Muscle layer of duodenum (tissue), 2 donors: Measurements from ENCODE around the gene MRPL19.

Source experiments
- H3K27ac ChIP-seq: one replicate; pipeline ENCODE4 v1.7.0; 2013; ENCODE audit warnings: mild to moderate bottlenecking, low read length
- H3K27me3 ChIP-seq: one replicate; pipeline ENCODE4 v1.7.0; 2013; ENCODE audit warnings: low read depth, mild to moderate bottlenecking, control low read depth, low read length
- H3K36me3 ChIP-seq, 2 donors: one replicate each; pipeline ENCODE4 v1.7.0; 2013; ENCODE audit warnings: low read length in 2 of 2, control low read depth in 1 of 2, mild to moderate bottlenecking in 1 of 2; ENCODE audit not compliant: insufficient read depth in 2 of 2, control insufficient read depth in 1 of 2
- H3K4me1 ChIP-seq, 2 donors: one replicate each; pipeline ENCODE4 v1.7.0; 2013; ENCODE audit warnings: low read length in 2 of 2, mild to moderate bottlenecking in 2 of 2, control low read depth in 1 of 2, moderate library complexity in 1 of 2; ENCODE audit not compliant: insufficient read depth in 2 of 2, control insufficient read depth in 1 of 2
- H3K4me3 ChIP-seq, 2 donors: one replicate each; pipeline ENCODE4 v1.7.0; 2013; ENCODE audit warnings: low read length in 2 of 2, low read depth in 1 of 2, mild to moderate bottlenecking in 1 of 2
- H3K9me3 ChIP-seq, 2 donors: one replicate each; pipeline ENCODE4 v1.7.0; 2013; ENCODE audit warnings: low read length in 2 of 2, control low read depth in 1 of 2, mild to moderate bottlenecking in 1 of 2; ENCODE audit not compliant: control insufficient read depth in 1 of 2
- donor health status: healthy.

The MRPL19 gene

DNA sequence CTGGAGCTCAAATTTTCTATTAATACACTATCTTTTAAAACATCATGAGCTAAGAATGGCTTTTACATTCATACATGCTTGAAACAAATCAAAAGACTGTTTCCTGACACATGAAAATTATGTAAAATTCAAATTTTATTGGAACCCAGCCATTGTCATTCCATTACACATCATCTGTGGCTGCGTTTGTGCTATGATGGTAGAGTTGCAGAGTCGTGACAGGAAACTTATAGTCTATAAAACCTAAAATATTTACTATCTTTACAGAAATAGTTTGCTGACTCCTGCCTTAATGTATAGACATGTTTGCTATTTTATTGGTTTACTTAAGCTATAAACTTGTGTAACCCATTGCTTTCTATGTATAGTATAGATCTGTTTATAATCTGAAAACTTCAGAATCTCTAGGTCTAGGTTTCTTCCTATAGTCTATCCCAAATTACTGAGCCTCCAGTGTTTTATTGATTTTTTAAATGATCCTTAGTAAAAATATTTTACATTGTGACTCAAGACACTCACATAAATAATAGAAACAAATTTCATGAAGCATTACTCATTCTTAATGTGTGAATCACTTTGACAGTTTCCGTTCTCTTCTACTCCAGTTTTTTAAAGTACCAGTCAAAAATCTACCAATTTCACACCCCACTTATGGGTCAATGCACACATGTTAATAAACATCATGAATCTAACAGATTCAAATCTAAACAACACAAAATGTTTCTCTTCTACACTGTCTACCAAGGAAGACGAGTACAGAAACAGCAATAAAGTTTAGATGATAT, 26.4 kb upstream of the MRPL19 start:
- H3K27me3 ChIP-seq: no peaks in the 10 kb centered on the region
- no peak overlapping the region for H3K27ac ChIP-seq
- no peak overlapping the region for H3K4me3 ChIP-seq
- H3K4me1 ChIP-seq: no peaks in the 10 kb centered on the region
- no peaks in the 10 kb centered on the region for H3K36me3 ChIP-seq
- H3K9me3 ChIP-seq: peaks cover 0 to 4% of the 10 kb centered on the region in 2 donors

DNA sequence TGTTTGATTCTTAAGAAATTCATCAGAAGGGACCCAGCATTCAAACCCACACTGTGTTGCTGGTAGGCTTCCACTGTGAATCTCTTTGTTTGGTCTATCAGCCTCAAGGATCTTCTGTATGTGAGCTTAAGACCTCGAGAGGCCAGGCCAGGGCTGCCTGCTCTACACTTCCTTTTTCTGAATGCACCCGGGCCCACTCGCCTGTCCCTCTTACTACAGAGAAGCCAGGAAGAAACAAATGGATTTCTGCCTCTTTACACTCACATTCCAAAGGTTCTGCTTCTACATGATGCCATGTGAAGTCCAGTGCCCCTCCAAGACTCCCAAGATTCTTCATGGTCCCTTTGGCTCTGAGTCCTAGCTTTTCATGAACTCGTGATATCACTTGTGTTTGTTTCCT, 25.4 kb upstream of the MRPL19 start:
- Histone ChIP-seq H3K4me3 (no peak overlapping the region), H3K27me3 (no peaks in the 10 kb centered on the region), H3K27ac (no peak overlapping the region), H3K9me3 (peaks cover 0 to 4% of the 10 kb centered on the region in 2 donors), H3K36me3 (no peaks in the 10 kb centered on the region), H3K4me1 (no peaks in the 10 kb centered on the region)

DNA sequence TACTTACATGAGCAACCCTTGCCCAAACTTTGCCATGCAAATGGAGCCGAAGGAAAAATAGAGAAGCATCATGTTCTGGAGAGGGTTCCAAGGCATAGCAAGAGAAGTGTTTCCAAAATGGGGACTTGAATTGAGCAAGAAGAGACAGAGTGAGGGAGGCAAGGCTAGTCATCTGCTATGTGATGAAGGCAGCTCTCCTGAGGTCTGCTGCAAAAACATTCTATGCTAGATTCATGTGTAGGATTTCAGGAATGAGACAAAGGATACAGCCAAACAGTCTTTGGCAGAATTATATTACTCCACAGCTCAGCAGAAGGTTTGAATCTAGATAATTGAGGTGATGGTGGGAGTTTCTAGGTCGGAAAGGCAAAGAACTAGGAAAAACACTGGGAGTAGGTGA, 24.1 kb upstream of the MRPL19 start:
- Histone ChIP-seq H3K27me3 (no peaks in the 10 kb centered on the region), H3K4me3 (no peak overlapping the region), H3K36me3 (no peaks in the 10 kb centered on the region), H3K9me3 (no peaks in the 10 kb centered on the region), H3K4me1 (no peaks in the 10 kb centered on the region), H3K27ac (no peak overlapping the region)

DNA sequence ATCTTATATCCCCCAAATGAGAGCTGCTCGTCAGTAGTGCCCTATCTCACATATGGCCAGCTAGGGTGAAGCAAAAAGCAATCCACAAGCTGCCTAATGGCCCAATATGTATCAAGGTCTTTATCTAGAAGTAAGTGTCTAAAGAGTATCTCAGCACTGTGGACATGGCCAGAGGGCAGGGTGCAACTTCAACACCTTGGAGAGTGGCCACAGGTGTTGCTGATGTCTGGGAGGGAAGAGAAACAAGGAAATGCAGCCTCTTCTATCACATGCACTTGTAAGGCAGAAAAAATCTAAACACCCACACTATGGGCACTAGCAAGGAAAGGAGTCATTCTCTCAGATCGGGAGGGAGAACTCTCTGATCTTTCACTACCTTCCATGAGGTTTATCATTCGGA, 23.7 kb upstream of the MRPL19 start:
- no peak overlapping the region for H3K27ac ChIP-seq
- no peaks in the 10 kb centered on the region for H3K27me3 ChIP-seq

DNA sequence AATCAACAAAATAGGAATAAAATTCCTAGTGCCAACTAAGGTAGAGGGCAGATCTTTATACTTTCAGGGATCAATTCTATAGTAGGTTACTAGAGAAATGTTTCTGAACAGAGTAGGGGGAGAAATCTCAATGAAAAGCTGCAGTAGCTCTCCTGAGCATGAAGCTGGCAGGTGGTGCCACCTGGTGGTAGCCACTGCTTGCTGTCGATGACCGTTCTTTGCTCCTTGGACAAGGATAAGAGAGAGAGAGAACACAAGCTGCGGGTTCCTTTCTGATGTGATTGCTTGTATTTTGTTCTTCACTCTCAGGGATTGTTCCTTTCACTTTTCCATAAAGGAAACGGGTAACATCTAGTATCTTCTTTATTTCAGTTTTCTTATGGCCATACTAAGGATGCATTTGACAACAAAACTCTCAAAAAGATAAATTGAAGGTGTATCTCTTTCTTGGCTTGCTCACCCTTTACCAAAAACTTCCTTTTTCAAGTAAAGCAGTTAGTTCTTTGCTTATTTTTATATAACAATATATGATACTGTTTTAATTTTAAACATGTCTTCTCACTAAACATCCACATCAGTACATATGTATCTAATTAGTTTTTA, 18.6 kb upstream of the MRPL19 start:
- Histone ChIP-seq H3K9me3 (no peaks in the 10 kb centered on the region), H3K36me3 (no peaks in the 10 kb centered on the region), H3K4me3 (no peak overlapping the region), H3K4me1 (no peaks in the 10 kb centered on the region), H3K27me3 (no peaks in the 10 kb centered on the region), H3K27ac (no peak overlapping the region)

More for the DNA sequence above, 23.7 kb upstream of the MRPL19 start:
- no peaks in the 10 kb centered on the region for H3K9me3 ChIP-seq
- no peaks in the 10 kb centered on the region for H3K4me1 ChIP-seq
- H3K4me3 ChIP-seq: no peak overlapping the region
- H3K36me3 ChIP-seq: no peaks in the 10 kb centered on the region

DNA sequence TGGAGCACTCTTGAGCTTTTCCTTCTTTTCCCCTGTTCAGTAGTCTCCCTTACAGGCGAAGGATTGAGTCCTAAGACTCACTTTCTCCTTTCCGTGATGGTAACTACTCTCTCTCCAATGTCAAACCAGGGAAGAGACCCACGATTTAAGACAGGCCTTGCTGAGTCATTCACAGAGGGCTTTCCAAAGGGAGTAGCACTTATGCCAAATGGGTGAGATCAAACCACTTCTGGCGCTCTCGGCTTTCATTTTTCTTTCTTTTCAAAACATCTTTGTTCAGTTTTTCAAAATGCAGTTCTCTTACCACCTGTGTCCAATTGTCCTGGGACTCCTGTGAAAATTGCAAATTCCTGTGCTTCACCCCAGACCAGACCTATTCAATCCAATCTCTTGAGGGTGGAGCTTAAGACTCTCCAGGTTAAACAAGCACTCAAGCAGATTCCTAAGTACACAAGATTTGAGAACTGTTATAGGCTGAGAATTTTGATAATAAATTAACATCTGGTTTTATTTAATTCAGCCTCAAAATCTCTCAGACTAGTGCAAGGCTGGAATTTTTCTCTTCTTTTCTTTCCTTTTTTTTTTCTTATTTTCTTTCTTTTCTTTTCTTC, 14.4 kb upstream of the MRPL19 start:
- Histone ChIP-seq H3K27me3 (no peaks in the 10 kb centered on the region), H3K4me3 (no peak overlapping the region), H3K27ac (no peak overlapping the region), H3K36me3 (no peaks in the 10 kb centered on the region), H3K9me3 (no peaks in the 10 kb centered on the region), H3K4me1 (no peaks in the 10 kb centered on the region)

DNA sequence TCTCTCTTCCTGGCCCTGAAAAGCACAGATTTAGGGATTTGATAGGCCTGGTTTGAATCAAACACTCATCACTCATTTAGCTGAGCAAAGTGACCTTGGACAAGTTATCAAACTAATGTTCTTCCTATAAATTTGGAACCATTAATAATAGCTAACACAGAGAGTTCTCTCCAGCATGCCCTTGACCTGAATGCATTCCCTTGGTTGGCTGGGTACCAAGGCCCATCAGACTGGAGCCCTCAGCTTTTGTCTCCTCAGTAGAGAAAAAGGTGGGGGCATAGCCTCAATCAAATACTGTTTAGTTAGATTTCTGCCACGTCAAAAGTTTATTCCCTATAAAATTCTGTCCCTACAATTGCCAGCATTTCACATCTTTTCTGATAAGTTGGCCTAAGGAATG, 13.8 kb upstream of the MRPL19 start:
- Histone ChIP-seq H3K27ac (no peak overlapping the region), H3K27me3 (no peaks in the 10 kb centered on the region), H3K9me3 (no peaks in the 10 kb centered on the region), H3K4me1 (no peaks in the 10 kb centered on the region), H3K36me3 (no peaks in the 10 kb centered on the region), H3K4me3 (no peak overlapping the region)

DNA sequence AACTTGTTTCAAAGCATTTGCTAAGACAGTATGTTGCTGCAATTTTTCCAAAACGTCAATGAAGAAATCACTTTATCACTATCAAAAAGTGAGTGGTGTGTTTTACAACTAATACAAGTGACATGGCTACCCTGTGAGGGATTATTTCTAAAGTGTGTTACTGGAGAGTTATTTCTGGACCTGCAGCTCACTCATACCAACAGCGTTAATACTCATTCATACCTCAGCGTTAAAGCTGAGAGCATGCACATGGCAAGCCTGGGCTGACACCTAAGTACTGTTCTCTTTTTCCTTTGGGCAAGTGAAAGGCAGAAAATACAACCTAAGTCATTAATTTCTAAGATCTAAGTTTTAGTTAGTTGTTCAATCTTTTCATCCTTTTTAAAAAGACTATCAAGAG, 13.0 kb upstream of the MRPL19 start:
- Histone ChIP-seq H3K27me3 (no peaks in the 10 kb centered on the region), H3K4me3 (no peak overlapping the region), H3K27ac (no peak overlapping the region)

DNA sequence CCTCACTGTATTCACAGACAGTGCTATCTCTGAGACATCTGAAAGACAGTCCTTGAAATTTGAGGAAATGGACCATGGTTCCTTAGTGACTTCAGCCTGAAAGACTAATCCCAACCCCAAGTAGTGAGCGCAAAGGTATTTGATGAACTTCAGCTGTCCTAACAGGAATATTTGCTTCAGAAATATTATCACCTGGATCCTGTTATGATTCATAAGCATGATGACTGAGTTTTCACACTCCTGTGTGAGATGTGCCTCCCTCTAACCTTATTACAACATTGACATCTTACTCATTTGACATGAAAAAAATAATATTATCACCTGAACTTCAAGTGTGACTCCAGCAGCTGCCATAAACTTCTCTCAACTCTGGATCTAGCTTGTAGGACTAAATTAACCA, 11.6 kb upstream of the MRPL19 start:
- Histone ChIP-seq H3K9me3 (no peaks in the 10 kb centered on the region), H3K27me3 (no peaks in the 10 kb centered on the region), H3K27ac (no peak overlapping the region), H3K36me3 (no peaks in the 10 kb centered on the region), H3K4me3 (no peak overlapping the region), H3K4me1 (no peaks in the 10 kb centered on the region)

More for the DNA sequence above, 13.0 kb upstream of the MRPL19 start:
- Histone ChIP-seq H3K4me1 (no peaks in the 10 kb centered on the region), H3K36me3 (no peaks in the 10 kb centered on the region), H3K9me3 (no peaks in the 10 kb centered on the region)

DNA sequence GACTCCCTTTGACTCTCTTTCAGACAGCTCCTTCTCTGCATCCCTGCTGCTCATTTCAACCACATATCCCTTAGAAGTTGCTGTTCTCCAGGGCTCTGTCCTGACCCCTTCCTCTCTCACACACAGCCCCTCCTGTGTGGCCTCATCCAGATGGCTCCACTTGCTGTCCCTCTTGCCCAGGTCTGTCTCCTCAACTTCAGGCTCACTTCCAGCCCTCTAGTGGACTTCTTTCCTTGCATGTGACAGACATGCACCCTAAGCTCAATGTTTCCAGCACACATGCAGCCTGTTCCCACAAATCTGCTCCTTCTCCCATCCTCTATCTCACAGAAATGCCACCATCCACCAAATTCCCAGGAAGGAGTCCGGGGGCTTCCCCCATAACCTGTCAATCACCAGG, 9.0 kb upstream of the MRPL19 start:
- Histone ChIP-seq H3K27me3 (no peaks in the 10 kb centered on the region), H3K27ac (no peak overlapping the region), H3K9me3 (no peaks in the 10 kb centered on the region), H3K4me3 (no peak overlapping the region), H3K36me3 (no peaks in the 10 kb centered on the region), H3K4me1 (no peaks in the 10 kb centered on the region)

DNA sequence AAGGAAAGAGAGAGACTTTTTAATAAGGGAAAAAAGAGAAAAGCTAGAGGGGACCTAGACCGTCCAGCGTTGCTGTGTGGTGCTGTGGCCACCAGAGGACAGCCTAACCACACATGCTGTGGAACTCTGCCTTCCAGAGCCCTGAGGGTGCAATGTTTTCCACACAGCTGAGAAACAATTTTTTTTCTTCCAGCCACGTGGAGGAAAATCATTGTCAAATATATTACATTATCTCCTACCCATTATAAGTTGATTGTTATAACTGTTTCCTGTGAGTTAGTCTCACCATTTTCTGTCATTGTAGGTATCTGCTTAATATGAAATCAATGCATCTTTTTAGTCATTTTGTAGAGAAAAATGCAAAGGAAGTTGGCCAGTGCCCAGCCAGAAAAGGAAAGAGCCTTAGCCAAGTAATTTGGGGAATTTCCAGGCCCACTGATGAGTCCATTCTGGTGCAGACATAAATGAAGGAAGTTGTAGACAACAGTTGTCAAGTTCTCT, 5.9 kb upstream of the MRPL19 start:
- H3K4me1 ChIP-seq: no peaks in the 10 kb centered on the region
- H3K36me3 ChIP-seq: no peaks in the 10 kb centered on the region
- no peak overlapping the region for H3K4me3 ChIP-seq
- no peaks in the 10 kb centered on the region for H3K27me3 ChIP-seq
- no peaks in the 10 kb centered on the region for H3K9me3 ChIP-seq
- H3K27ac ChIP-seq: no peak overlapping the region
